ENCODE data around the gene AP2A1. TPM values are rescaled to one million over a fixed set of nuclear protein-coding genes. Genes with fewer than 3 reads are reported as not detected.

The AP2A1 gene
- total RNA-seq, 1 experiment from 2014 or later = 25.6 TPM

DNA sequence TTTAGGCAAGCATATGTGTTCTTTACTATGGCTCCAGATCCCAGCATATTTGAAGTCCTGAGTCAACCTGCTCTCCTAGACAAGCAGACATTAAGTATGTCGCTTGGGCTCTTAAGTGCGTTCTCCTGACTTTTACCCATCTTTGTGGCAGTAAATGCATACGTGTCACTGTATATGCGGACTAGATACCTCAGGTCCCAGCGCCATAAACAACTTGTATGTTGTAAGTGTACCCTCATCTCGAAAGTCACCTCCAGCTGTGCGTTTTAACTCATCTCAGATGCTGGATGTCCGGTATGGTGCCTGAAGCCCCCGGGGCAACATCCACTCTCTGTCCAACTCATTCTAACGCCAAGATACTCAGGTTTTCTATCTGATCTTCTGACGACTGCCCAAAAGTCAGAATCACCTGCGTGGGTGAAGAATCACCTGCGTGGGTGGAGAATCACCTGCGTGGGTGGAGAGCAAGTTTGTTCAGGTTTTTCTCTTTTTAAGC, 85.9 kb downstream of the AP2A1 start:
- no peak for DNase-seq (ENCODE audit: extremely low read depth, low read depth)

DNA sequence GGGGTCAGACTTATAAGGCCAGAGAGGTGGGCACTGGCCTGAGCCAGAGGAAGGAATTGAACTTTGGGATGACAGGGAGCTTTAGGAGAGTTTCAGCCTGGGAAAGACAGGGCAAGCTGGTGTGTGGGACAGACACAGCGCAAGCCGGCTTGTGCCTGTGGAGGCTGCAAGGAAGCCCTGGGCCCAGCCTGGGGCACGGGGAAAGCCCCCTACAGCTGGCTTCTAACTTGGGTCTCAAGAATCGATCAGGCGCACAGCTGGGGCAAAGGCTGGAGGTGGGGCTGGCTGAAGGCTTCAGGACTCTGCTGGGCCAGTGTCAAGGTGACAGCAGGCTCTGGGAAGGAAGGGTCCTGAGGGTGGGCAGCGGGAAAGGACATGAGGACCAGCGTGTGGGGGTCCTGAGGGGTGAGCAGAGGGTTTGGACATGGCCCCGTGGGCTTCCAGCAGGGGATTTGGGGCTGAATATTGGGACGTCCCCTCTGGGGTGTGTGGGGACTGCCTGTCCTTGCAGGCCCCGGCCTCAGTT, 87.1 kb downstream of the AP2A1 start:
- no peak for DNase-seq (ENCODE audit: extremely low read depth, low read depth)

DNA sequence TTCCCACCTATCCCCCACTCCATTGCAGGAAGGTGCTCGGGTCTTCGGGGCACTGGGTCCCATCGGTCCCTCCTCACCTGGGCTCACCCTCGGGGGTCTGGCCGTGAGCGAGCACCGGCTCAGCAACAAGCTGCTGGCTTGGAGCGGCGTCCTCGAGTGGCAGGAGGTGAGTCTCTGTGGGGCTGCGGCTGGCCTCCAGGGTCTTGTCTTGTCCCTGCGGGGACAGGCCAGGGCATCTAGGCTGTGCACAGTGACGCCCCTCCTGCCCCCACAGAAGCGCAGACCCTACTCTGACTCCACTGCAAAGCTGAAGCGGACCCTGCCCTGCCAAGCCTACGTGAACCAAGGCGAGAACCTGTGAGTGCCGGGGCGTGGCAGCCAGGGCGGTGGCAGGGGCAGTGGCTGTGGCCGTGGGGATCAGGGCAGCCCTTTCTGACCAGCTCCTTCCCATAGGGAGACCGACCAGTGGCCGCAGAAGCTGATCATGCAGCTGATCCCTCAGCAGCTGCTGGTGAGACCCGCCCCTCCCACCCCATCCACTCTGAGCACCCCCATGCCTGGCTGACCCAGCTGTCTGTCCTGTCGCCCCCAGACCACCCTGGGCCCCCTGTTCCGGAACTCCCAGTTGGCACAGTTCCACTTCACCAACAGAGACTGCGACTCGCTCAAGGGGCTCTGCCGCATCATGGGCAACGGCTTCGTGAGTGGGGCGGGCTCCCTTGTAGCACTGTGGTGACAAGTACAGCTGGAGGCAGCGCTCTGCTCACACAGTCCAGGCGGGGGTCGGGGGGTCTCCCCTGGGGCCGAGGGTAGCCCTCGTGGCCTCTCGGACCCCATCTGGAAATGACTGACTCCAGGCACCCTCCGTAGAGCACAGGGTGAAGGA, 87.8 kb downstream of the AP2A1 start:
- no peak for DNase-seq (ENCODE audit: extremely low read depth, low read depth)

DNA sequence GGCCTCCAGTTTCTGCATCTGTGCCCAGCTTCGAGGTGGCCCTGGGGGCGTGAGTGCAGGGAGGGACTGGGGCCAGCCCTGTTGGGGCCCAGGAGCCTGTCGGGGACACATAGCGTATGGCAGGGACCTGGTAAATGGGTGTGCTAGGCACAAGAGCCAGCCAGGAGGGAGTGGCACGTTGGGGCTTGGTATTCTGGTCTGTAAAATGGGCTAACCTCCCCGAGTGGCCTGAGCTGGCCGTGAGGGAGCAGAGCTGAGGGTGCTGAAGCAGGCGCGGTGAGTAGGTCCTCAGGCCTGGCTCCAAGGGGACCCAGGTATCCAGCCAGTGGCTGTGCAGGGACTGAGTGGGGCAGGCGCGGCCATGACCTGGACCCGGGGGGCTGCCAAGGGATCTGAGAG, 88.5 kb downstream of the AP2A1 start:
- DNase-seq (ENCODE audit: extremely low read depth, low read depth) = no peak

DNA sequence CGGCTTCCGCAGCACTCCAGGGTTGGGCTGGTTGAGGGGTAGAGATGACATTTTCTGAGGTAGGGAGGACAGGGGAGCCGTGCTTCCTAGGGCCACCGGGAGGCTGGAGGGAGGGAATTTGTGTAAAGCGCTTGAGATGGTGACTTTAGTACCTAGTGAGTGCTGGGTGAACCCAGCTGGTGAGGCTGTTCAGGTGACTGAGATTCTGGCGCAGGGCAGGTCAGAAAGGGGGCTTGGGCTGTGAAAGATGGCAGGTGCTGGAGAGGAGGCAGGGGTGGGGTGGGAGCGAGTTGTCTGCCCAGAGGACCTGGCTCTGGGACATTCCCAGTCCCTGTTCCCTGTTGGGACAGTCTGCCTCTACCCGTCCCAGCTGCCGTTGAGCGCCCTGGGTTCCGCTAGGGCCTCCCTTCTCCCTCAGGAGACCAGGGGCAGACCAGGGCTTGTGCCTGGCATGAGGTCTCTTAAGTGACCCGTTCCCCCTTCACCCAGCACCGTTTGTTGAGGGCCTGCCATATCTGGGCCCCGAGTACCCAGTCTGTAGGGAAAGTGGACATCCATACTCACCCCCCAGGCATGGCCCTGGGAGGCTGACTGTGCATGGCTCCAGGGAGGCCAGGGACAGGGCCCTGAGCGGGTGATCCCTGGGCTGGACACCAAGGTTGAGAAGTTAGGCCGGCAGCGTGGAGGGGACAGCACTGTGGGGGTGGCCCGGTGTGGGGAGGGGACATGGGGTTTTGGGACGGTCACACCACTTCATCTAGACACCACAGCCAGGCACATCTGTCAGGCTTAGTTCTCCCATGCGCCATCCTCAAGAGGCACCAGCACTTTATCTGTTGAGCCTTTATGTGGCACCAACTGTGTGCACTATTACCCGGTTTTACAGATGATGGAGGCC, 89.1 kb downstream of the AP2A1 start:
- DNase-seq (ENCODE audit: extremely low read depth, low read depth) = no peak

DNA sequence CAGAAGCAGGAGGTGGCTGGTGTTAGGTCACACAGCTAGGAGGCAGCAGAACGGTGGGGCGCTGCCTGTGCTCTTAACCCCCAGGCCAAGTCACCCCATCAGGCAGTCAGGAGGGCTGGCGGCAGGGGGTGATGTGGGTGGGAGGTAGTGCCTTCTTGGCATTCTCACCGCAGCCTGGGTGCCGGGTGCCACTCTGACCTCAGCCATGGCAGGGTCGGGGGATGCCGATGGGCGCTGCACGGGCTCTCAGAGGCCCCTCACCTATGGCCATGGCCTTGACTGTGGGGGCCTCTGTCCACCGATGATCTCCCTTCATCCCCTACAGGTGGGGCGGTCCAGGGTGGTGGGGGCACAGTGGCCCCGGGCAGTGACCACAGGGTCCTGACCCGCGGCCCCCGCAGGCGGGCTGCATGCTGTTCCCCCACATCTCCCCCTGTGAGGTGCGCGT, 89.8 kb downstream of the AP2A1 start:
- DNase-seq (ENCODE audit: extremely low read depth, low read depth) = no peak

Small RNAs within 50 kb of the gene (small RNA-seq; reads per million reads assigned to genes)
- 0.02 to 0.06 reads per million in 2 experiments for gene MIR4749
- 0 reads per million in 2 experiments for gene MIR6799
- gene RNU6-841P = 0 to 0.06 reads per million in 2 experiments

Other genes starting within 250 kb of the AP2A1 start
- gene RCN3, start 239.0 kb upstream of the AP2A1 start, total RNA-seq (2014; rRNA removed; shearing (Covaris generic)) = 3.1 and 5.6 TPM in 2 replicates
- 21.8 and 31.8 TPM in 2 replicates for gene NOSIP, start 186.4 kb upstream of the AP2A1 start, total RNA-seq (2014; rRNA removed; shearing (Covaris generic))
- 0.14 TPM in 1 of 2 replicates, not detected in the other for gene PRRG2, start 185.7 kb upstream of the AP2A1 start, total RNA-seq (2014; rRNA removed; shearing (Covaris generic))
- gene PRR12, start 175.8 kb upstream of the AP2A1 start, total RNA-seq (2014; rRNA removed; shearing (Covaris generic)) = 2.1 and 3.0 TPM in 2 replicates
- gene RRAS, start 126.9 kb upstream of the AP2A1 start, total RNA-seq (2014; rRNA removed; shearing (Covaris generic)) = 17.2 and 19.6 TPM in 2 replicates
- 8.3 and 12.3 TPM in 2 replicates for gene SCAF1, start 124.8 kb upstream of the AP2A1 start, total RNA-seq (2014; rRNA removed; shearing (Covaris generic))
- 36.5 and 38.0 TPM in 2 replicates for gene IRF3, start 101.1 kb upstream of the AP2A1 start, total RNA-seq (2014; rRNA removed; shearing (Covaris generic))
- gene BCL2L12, start 101.1 kb upstream of the AP2A1 start, total RNA-seq (2014; rRNA removed; shearing (Covaris generic)) = 16.4 and 17.5 TPM in 2 replicates
- 228 and 254 TPM in 2 replicates for gene PRMT1, start 89.7 kb upstream of the AP2A1 start, total RNA-seq (2014; rRNA removed; shearing (Covaris generic))
- gene ADM5, start 77.4 kb upstream of the AP2A1 start, total RNA-seq (2014; rRNA removed; shearing (Covaris generic)) = 3.1 and 3.2 TPM in 2 replicates
- gene CPT1C, start 75.9 kb upstream of the AP2A1 start, total RNA-seq (2014; rRNA removed; shearing (Covaris generic)) = 1.7 and 2.2 TPM in 2 replicates
- gene TSKS, start 3.7 kb upstream of the AP2A1 start, total RNA-seq (2014; rRNA removed; shearing (Covaris generic)) = not detected in 2 replicates
- gene FUZ, start 46.3 kb downstream of the AP2A1 start, total RNA-seq (2014; rRNA removed; shearing (Covaris generic)) = 0.14 and 1.0 TPM in 2 replicates
- 12.5 and 13.4 TPM in 2 replicates for gene MED25, start 51.3 kb downstream of the AP2A1 start, total RNA-seq (2014; rRNA removed; shearing (Covaris generic))
- 24.9 and 25.8 TPM in 2 replicates for gene PTOV1, start 84.2 kb downstream of the AP2A1 start, total RNA-seq (2014; rRNA removed; shearing (Covaris generic))
- gene PNKP, start 100.6 kb downstream of the AP2A1 start, total RNA-seq (2014; rRNA removed; shearing (Covaris generic)) = 22.3 and 31.4 TPM in 2 replicates
- 16.2 and 17.0 TPM in 2 replicates for gene AKT1S1, start 110.4 kb downstream of the AP2A1 start, total RNA-seq (2014; rRNA removed; shearing (Covaris generic))
- 6.9 and 9.5 TPM in 2 replicates for gene TBC1D17, start 110.7 kb downstream of the AP2A1 start, total RNA-seq (2014; rRNA removed; shearing (Covaris generic))
- gene IL4I1, start 129.9 kb downstream of the AP2A1 start, total RNA-seq (2014; rRNA removed; shearing (Covaris generic)) = not detected in 2 replicates
- 21.7 and 22.5 TPM in 2 replicates for gene ATF5, start 162.2 kb downstream of the AP2A1 start, total RNA-seq (2014; rRNA removed; shearing (Covaris generic))
- gene NUP62, start 162.5 kb downstream of the AP2A1 start, total RNA-seq (2014; rRNA removed; shearing (Covaris generic)) = 20.5 and 22.3 TPM in 2 replicates
- not detected in 2 replicates for gene SIGLEC11, start 194.2 kb downstream of the AP2A1 start, total RNA-seq (2014; rRNA removed; shearing (Covaris generic))